Measurements from ENCODE around the gene XXYLT1.
"Not testable (repeated sequence)": the region's sequence is repeated elsewhere in the genome, so short reads cannot be mapped to it uniquely, and the experiment has no call there.

XXYLT1 gene

DNA sequence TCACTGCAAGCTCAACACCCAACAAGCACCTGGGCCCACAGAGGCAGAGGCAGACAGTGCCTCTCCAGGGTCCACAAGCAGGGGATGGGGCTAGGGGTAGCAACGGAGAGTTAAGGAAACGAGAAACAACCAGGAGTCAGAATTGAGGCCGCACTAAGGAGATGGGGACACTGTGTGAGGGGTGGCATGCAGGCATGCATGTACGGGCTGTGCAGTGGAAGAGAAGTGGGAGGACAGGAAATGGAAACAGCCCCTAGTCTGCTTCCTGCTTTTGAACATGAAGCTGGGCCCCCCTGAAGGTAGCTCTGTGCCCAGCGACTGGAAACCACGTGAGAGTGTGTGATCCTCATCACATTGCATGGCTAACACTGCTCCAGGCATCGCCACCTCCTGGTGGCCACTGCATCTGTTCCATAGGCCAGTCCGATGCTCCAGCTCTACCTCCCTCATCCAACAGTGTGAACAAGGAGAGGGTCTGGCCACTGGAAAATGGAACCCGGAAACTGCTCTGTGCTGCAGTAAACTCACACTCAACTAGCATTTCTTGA is 44.0 kb downstream of the XXYLT1 start:
- DNase-seq (ENCODE audit: low spot score), result no peak

DNA sequence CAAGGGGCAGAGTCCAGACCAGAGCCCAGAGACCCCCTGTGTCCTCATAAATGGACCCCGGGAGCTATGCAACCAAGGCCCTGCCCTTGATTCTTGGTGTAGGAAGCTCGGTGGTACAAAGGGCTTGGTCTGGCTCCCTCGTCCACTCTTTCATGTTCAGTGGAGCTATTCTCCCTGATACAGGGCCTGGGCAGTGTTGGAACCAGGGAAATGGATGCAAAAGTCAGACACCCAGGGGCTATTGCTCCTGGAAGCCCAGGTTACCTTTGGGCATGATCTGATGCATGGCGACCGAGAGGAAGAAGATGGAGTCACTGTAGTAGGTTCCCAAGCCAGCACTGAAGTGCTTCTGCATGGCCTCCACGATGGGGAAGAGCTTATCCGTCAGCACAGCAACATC is 44.5 kb downstream of the XXYLT1 start:
- DNase-seq (ENCODE audit: low spot score), result no peak

GRCh38 chr3:195224980-195225580 is 45.9 kb downstream of the XXYLT1 start:
- DNase-seq (ENCODE audit: low spot score), result no peak

- DNase-seq (ENCODE audit: low spot score), result no peak
These were observed 46.6 kb downstream of the XXYLT1 start for GRCh38 chr3:195224156-195224979.

DNA sequence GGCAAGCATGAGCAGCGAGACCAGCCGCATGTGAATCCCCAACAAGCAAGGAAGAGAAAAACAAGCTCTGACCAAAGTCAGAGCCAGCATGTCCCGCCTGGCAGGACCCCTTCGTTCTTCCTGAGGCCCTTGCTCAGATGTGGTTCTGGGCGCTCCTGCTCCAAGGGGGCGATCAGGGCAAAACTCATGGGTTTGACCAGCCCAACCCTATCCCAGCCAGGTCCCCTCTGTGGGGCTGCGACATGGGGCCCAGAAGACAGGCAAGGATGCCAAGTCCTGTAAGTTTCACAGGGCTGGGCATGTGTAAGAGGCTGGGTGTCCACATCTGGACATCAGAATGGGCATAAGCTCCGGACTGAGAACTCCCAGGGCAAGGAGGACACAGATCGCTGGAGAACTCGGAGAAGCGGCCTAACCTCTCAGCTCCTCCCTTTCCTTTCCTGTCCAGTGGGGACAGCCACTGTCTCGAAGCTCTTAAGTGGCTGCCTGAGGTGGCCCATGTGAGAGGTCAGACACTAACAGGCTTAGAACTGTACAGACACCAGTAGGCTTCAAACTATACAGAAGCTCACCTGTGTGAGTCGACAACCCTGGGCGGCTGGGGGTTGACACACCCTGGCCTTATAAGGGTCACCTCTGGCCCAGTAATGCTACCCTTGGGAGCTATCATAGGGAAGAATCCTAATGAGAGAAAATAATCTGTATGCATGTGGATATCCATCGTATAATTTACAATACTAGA is 48.9 kb downstream of the XXYLT1 start:
- DNase-seq (ENCODE audit: low spot score), result no peak

DNA sequence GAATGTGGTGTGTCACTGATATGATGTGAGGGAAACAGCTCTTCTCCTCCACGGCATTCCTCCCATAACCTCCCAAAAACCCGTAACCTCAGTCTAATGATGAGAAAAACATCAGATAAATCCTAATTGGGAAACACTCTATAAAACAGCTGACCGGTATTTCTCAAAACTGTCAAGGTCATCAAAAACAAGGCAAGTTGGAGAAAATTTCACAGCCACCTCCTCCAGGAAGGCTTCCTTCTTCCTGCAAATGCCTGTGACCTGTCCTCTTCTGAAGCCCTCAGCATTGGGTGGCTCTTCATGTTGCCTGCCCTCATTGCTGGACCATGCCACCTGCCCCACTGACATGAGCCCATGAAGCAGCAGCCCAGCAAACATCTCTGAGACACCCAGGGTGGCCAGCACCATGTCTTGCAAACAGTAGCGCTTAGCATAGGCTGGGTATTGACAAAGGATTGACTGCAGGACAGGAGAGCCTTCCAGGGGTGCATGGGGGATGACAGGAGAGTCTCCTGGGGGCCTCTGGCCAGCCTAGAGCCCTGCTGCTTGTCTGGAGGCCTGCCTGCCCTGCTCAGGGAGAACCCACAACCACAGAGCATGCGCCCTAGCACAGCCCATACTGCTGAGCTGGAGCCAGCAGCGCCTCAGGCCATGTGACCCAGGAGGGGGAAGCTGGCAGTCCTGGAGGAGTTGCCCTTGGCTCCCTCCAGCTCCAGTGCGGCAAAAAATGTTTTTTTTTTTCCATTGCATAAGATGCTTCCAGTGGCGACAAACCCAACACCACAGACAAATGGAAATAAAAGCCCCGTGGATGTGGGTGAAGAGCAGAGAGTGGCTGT is 49.7 kb downstream of the XXYLT1 start:
- no peak for DNase-seq (ENCODE audit: low spot score)

GRCh38 chr3:195219351-195220230 is 51.4 kb downstream of the XXYLT1 start:
- DNase-seq (ENCODE audit: low spot score), result no peak

DNA sequence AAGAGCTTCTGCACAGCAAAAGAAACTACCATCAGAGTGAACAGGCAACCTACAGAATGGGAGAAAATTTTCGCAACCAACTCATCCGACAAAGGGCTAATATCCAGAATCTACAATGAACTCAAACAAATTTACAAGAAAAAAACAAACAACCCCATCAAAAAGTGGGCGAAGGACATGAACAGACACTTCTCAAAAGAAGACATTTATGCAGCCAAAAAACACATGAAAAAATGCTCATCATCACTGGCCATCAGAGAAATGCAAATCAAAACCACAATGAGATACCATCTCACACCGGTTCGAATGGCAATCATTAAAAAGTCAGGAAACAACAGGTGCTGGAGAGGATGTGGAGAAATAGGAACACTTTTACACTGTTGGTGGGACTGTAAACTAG is 52.6 kb downstream of the XXYLT1 start:
- not testable (repeated sequence) for DNase-seq (ENCODE audit: low spot score)

DNA sequence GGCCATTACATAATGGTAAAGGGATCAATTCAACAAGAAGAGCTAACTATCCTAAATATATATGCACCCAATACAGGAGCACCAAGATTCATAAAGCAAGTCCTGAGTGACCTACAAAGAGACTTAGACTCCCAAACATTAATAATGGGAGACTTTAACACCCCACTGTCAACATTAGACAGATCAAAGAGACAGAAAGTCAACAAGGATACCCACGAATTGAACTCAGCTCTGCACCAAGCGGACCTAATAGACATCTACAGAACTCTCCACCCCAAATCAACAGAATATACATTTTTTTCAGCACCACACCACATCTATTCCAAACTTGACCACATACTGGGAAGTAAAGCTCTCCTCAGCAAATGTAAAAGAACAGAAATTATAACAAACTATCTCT is 55.4 kb downstream of the XXYLT1 start:
- DNase-seq (ENCODE audit: low spot score), result not testable (repeated sequence)

DNA sequence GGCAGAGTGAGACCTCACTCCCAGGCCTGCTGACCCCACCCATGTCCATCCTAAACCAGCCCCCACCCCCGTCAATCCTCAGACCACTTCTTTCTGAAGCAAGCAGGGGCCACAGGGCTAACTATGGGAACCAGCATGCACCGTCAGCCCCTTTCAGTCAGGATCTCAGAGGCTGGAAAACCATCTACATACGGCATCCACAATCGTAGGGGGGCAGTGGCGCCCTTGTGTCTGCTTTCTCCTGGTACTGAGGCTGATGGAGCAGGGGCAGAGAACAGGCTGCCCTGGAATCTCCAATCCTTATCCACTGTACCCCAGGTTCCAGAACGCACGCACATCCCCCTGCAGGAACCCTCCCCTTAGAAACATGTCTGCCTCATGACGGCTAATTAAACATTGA is 56.6 kb downstream of the XXYLT1 start:
- no peak for DNase-seq (ENCODE audit: low spot score)

DNA sequence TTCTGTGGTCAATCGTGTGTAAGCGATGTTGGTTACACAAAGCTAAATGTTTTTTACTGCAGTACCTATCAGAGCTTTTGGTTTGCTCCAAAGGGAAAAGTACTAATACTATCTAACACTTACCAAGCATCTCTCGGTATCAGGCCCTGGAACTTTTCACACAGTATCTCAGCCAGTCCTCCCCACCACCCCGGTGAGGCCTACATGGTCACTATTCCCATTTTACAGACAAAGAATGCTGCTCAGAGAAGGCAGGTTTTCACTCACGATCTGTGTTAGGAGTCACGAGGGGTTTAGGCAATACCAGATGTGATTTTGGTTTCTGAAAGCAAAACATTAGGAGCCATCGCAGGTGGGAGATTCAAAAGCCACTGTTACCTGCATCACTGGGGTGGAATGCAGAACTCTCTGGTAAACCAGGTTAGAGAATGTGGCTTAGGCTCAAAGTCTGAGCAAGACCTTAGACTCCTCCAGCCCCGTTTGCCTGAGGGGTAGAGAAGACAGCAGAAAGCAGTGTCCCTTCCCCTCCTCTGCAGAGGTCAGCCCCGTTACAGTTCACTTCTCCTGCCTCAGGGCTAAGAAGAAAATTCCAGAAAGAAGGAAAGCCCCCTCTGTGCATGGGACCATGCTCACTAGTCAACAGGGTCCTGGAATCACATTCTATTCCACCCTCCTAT is 57.2 kb downstream of the XXYLT1 start:
- DNase-seq (ENCODE audit: low spot score), result no peak

- DNase-seq (ENCODE audit: low spot score), result no peak
These were observed 58.1 kb downstream of the XXYLT1 start for GRCh38 chr3:195212749-195213375.

- DNase-seq (ENCODE audit: low spot score), result no peak
These were observed 58.8 kb downstream of the XXYLT1 start for GRCh38 chr3:195212033-195212748.

DNA sequence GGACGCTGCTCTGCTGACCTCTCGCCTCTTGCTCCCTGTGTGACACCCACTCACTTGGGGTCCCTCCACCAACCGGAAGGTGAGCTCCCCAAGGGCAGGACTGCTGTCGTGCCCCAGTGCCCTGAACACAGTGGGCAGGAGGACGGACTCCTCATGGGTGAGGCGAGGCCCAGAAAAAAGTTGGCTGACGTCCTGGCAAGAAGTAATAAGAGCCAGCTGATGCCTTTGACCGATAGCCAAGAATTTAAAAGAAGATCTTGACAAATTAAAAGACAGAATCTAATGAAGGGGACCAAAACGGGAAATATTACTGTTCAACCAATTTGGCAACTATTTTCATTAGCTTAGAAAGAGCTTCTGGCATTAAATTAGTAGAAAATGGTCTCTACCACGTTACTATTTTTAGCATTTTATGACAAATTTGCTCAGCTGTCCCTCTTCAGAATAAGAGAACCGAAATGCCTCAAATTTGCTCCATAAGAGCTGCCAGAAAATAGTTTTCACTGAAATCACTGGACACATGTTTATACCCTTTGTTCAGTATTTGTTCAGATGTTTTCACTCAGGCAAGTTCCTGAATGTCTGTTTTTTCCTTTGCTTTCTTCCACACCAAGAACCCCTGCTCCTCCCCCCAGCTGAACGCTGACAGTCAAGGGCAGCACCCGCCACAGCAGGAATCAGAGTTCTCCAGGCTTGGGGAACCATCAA is 60.5 kb downstream of the XXYLT1 start:
- DNase-seq (ENCODE audit: low spot score), result peak; percentile 32

DNA sequence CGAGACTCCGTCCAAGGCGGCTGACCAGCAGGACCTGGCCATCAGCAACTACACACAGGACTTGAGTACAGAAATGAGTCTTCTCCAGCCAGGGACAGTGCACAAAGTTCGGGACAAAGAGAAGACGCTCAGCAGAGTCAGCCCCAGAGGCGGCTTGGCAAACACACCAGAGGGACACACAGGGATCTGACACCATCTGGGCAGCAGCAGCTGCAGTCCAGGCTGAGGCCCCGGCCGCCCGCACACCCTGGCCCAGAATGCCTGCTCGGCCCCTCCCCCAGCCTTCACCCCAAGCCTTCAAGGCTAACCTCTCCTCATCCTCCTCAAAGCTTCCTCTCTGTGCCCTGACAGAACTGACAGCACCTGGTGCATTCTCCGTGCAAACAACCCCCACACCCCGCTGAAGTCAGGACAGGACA is 61.1 kb downstream of the XXYLT1 start:
- DNase-seq (ENCODE audit: low spot score), result no peak

DNA sequence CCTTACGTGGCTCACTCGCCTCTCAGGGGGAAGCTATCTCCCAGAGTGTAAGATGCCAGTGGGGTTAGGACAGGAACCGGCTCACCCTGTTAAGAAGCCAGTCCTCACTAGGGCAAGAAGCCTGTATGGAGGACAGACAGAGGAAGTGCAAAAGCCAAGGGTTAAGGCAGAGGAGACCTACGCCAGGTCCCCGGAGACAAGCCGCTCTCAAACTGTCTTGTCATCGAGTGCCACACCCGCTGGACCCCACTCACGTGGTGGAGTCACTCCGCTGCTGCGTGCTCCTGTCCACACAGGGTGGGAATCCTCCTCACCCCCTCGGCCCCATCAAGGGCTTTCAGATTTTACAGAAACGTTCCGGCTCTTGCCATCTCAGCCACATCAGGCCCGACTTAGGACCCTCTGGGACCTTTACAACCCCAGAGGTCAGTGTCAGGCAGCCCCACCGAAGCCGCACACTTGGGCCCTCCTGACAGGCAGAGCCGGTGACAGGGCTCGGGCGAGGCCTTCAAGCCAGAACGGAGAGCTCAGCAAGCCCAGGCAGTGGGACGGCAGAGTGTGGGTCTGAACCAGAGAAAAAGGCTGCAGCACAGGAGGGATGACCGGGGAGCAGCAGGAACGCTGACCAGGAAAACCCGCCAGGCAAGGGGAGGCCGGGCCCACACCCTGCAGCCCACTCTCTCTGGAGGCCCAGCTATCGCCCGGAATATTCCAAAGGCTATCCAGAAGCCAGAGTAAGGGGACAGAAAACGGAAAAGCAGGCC is 61.7 kb downstream of the XXYLT1 start:
- DNase-seq (ENCODE audit: low spot score), result no peak

GRCh38 chr3:195208631-195209030 is 62.3 kb downstream of the XXYLT1 start:
- DNase-seq (ENCODE audit: low spot score), result no peak

DNA sequence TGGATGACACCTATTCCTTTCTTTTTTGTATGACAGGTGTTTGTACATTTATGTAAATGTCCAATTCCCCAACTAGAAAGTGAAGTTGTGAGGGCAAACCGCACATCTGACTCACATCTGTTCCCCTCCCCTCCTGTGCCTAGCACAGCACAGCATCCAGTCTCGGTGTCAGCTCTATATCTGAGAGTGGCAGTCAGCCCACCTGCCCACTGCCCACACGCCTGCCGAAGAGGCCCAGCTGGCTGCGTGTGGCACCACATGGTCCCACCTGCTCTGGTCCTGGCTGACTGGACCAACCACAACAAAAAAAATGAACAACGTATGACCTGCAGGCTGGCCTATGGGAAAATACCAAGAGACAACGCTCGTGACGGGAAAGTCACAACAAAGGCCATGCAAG is 62.8 kb downstream of the XXYLT1 start:
- DNase-seq (ENCODE audit: low spot score), result no peak
